ENCODE results near the gene MEIS1.

GRCh38 chr2:66414896-66415295, 20.0 kb upstream of the MEIS1 start:
- no peak for TF ChIP-seq CTCF (conservative IDR thresholded peaks at IDR 0.05 in 1 of 2, IDR thresholded peaks at IDR 0.05 in 1 of 2; ENCODE audit: low read depth in 1 of 2, low read length in 2 of 2)
- TF ChIP-seq EZH2 (IDR thresholded peaks at IDR 0.05; ENCODE audit: low read length, missing control alignments), result no peak
